Suprapubic skin (tissue), 4 donors: ENCODE measurements around the gene OLA1. TPM values are rescaled to one million over a fixed set of nuclear protein-coding genes. Genes with fewer than 3 reads are reported as not detected.

Source experiments
- DNase-seq, 2 donors: peaks; one replicate each; pipeline ENCODE4 v3.0.0-alpha.2; 2019; ENCODE audit warnings: low spot score in 2 of 2
- H3K27ac ChIP-seq: fragments of 200-600 bp; sonication (generic); one replicate; pipeline ENCODE4 v1.5.1; 2019
- H3K27me3 ChIP-seq: fragments of 200-600 bp; sonication (generic); one replicate; pipeline ENCODE4 v1.5.1; 2019
- H3K36me3 ChIP-seq: fragments of 200-600 bp; sonication (generic); one replicate; pipeline ENCODE4 v1.5.1; 2019
- H3K4me1 ChIP-seq: fragments of 200-600 bp; sonication (generic); one replicate; pipeline ENCODE4 v1.5.1; 2019
- H3K4me3 ChIP-seq: fragments of 200-600 bp; sonication (generic); one replicate; pipeline ENCODE4 v1.5.1; 2019; ENCODE audit warnings: mild to moderate bottlenecking
- H3K9me3 ChIP-seq: fragments of 200-600 bp; sonication (generic); one replicate; pipeline ENCODE4 v1.5.1; 2019
- EP300 ChIP-seq: sonication (generic); formaldehyde crosslinking; IDR thresholded peaks from one replicate; pipeline ENCODE4 v1.6.1; 2017; ENCODE audit warnings: antibody characterized with exemption
- POLR2A ChIP-seq, 2 donors: fragments of 450-650 bp; IDR thresholded peaks; one replicate each; pipeline ENCODE4 v1.6.1; 2017; ENCODE audit warnings: antibody characterized with exemption in 2 of 2, mild to moderate bottlenecking in 2 of 2, moderate library complexity in 2 of 2
- POLR2AphosphoS5 ChIP-seq, 3 donors: sonication (generic); formaldehyde crosslinking; IDR thresholded peaks; one replicate each; pipeline ENCODE4 v1.6.1; 2017; ENCODE audit warnings: antibody characterized with exemption in 3 of 3
- WGBS: methylation state at CpG from one replicate; pipeline ENCODE4 v1.1.5; 2018; 5-methylcytosine and 5-hydroxymethylcytosine counted together
- total RNA-seq, 4 donors: library from RNA; depleted of rRNA; stranded (reverse); fragments of >200 nt; gene quantifications; one replicate each; pipeline ENCODE4 v1.1.0, GENCODE V29; 2016
- TF ChIP-seq, protein P1 (sequence below), 2 donors: fragments of 200-600 bp in 1 of 2; fragments of 450-650 bp in 1 of 2; sonication (generic) in 1 of 2; IDR thresholded peaks; one replicate each; pipeline ENCODE4 v1.5.1; 2016 to 2019; ENCODE audit warnings: antibody characterized with exemption in 2 of 2, mild to moderate bottlenecking in 1 of 2, moderate library complexity in 1 of 2

Gene OLA1
- total RNA-seq, 4 donors from 2014 or later, result 59.2 to 83.6 (median 75.9) TPM

DNA sequence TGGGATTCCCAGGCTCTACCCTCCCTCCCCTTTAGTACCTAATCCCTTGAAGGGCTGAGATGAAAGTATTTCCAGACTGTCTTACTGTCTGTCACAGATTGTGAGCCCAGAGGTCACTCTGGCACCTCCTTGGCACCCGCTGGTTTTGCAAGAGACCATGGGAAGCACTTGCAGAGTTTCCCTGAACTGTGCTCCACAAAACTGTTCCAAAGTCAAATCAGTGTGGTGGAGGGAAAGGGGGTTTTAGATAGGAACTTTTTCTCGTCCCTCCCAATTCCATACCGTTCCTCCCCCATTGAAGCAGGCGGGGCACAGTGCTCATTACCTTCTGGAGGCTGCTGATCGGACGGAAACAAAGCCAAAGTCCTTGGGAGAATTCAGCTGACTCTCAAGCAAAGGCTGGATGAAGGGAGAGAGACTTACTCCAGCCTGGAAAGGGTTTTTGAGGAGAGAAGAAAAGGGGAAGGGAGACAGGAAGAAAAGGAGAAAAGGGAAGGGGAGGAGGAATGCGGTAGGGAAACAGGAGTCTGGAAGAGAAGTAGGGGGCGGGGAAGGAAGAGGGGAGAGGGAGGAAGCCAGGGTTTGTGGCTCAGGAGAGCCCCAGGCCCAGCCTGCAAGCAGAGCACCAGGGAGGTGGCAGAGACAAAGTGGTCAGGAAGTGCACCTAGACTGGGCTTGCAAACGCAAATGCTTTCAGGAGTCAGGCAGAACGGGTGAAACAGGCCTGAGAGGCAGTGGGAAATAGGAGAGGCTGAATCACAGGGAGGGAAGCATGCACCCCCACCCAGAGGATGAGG is 194.8 kb downstream of the OLA1 start:
- WGBS, result 55% methylated on average over 10 of the region's 10 CpGs
- DNase-seq, result no peak

DNA sequence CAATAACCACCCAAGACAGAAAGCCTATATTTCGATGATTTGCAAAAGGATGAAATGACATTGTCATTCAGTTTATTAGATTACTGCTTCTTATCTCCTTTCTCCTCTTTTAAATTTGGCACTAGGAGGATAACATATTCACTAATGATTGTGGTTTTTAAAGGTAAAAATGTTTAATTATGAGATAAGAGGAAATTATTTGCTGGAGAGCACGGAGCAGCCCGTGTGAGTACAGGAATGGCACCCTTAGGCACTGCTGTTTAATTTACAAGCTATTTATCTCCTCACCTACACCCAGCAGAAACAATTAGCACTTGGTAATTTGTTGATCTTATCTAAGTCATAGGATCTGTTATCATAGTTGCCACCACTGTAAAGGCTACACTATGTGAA is 195.8 kb downstream of the OLA1 start:
- H3K36me3 ChIP-seq, result no peaks in the 10 kb centered on the region
- TF ChIP-seq POLR2AphosphoS5 (IDR thresholded peaks at IDR 0.05), result no peak
- TF ChIP-seq EP300, result no peak
- TF ChIP-seq POLR2A (IDR thresholded peaks at IDR 0.05), result no peak
- TF ChIP-seq, protein P1, sequence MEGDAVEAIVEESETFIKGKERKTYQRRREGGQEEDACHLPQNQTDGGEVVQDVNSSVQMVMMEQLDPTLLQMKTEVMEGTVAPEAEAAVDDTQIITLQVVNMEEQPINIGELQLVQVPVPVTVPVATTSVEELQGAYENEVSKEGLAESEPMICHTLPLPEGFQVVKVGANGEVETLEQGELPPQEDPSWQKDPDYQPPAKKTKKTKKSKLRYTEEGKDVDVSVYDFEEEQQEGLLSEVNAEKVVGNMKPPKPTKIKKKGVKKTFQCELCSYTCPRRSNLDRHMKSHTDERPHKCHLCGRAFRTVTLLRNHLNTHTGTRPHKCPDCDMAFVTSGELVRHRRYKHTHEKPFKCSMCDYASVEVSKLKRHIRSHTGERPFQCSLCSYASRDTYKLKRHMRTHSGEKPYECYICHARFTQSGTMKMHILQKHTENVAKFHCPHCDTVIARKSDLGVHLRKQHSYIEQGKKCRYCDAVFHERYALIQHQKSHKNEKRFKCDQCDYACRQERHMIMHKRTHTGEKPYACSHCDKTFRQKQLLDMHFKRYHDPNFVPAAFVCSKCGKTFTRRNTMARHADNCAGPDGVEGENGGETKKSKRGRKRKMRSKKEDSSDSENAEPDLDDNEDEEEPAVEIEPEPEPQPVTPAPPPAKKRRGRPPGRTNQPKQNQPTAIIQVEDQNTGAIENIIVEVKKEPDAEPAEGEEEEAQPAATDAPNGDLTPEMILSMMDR (IDR thresholded peaks at IDR 0.05), result no peak
- peaks cover 15% of the 10 kb centered on the region for H3K4me1 ChIP-seq
- DNase-seq, result no peak
- no peaks in the 10 kb centered on the region for H3K27me3 ChIP-seq
- WGBS, result 53% methylated on average over 3 of the region's 3 CpGs
- no peak overlapping the region for H3K27ac ChIP-seq
- no peaks in the 10 kb centered on the region for H3K9me3 ChIP-seq
- no peak overlapping the region for H3K4me3 ChIP-seq

More for the DNA sequence above, 194.8 kb downstream of the OLA1 start:
- Histone ChIP-seq H3K36me3 (no peaks in the 10 kb centered on the region), H3K9me3 (no peaks in the 10 kb centered on the region), H3K4me1 (peaks cover 22% of the 10 kb centered on the region), H3K27ac (no peak overlapping the region), H3K4me3 (no peak overlapping the region), H3K27me3 (no peaks in the 10 kb centered on the region)
- TF ChIP-seq POLR2AphosphoS5 (IDR thresholded peaks at IDR 0.05) (no peak), POLR2A (IDR thresholded peaks at IDR 0.05) (no peak), EP300 (no peak)
- TF ChIP-seq, protein P1 (IDR thresholded peaks at IDR 0.05), result no peak

DNA sequence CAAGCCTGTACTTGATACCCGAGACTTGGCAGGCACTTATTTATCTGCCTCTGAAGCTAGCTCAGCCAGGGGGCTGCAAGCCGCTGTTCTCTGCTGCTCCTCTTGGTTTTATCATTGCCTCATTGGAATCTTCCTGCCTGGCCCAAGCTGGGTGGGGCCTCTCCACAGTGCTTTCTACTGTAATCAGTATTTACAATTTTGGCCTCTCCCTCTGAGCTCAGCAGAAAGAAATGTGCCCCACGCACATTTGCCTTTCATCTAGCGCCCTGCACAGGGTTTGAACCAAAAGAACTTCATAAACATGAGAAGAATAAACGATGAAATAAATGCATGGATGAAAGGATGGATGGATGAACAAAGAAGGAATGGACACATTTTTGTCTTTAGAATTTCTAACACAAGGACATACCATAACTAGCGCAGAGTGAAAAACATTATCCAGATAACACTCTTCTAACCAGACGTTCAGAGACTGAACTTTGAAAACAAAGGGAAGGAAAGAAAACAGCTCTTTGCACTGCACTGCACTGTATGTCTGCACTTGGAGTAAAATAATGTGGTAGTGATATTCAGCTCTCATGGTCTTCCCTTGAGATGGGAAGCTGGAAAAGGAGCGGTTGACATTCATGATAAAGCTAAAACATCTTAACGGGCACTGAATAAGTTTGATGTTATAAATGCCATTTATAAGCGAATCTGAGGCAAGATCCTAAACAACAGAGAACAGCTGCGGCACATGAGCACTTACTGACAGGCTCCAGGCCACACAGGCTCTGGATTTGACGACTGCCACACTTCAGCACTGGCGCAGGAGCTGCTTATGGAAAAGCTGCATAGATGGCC is 196.4 kb downstream of the OLA1 start:
- Histone ChIP-seq H3K36me3 (no peaks in the 10 kb centered on the region), H3K4me3 (no peak overlapping the region), H3K4me1 (peaks cover 15% of the 10 kb centered on the region), H3K9me3 (no peaks in the 10 kb centered on the region), H3K27me3 (no peaks in the 10 kb centered on the region), H3K27ac (no peak overlapping the region)
- WGBS, result 34% methylated on average over 13 of the region's 13 CpGs
- TF ChIP-seq EP300 (no peak), POLR2AphosphoS5 (IDR thresholded peaks at IDR 0.05) (no peak), POLR2A (IDR thresholded peaks at IDR 0.05) (no peak)
- TF ChIP-seq, protein P1 (IDR thresholded peaks at IDR 0.05), result no peak
- DNase-seq, result no peak

DNA sequence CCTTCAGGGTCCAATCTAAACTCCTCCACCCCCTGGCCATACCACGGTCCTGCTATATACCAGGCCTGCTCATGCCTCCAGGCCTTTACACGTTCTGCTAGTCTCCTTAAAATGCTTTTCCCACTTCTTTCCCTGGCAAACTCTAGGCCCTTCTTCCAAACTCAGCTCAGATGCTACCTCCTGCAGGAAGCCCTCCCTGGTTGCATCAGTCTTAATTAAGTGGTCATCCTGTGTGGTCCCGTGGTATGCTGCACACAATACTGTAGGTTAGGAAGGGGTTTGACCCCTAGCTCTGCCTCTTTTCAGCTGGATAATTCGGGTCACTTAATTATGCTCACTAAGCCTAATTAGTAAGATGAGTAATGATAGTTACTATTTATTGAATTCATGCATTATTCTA is 197.3 kb downstream of the OLA1 start:
- 90% methylated on average over 4 of the region's 4 CpGs for WGBS
- Histone ChIP-seq H3K4me1 (peaks cover 15% of the 10 kb centered on the region), H3K27me3 (no peaks in the 10 kb centered on the region), H3K36me3 (no peaks in the 10 kb centered on the region), H3K9me3 (no peaks in the 10 kb centered on the region), H3K27ac (no peak overlapping the region), H3K4me3 (no peak overlapping the region)
- no peak for DNase-seq
- TF ChIP-seq EP300 (no peak), POLR2AphosphoS5 (IDR thresholded peaks at IDR 0.05) (no peak), POLR2A (IDR thresholded peaks at IDR 0.05) (no peak)
- TF ChIP-seq, protein P1 (IDR thresholded peaks at IDR 0.05), result no peak

DNA sequence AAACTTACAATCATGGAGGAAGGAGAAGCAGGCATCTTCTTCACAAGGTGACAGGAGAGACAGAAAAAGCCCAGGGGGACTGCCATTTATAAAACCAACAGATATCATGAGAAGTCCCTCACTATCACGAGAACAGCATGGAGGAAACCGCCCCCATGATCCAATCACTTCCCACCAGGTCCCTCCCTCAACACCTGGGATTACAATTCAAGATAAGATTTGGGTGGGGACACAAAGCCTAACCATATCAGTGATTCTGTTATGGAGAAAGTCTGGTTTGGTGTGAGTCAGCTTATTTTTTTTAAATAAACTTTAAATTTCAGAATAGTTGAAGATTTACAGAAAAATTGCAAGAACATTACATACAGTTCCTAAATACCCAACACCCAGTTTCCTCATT is 198.4 kb downstream of the OLA1 start:
- no peak overlapping the region for H3K4me3 ChIP-seq
- H3K36me3 ChIP-seq, result no peaks in the 10 kb centered on the region
- H3K4me1 ChIP-seq, result peaks cover 15% of the 10 kb centered on the region
- H3K9me3 ChIP-seq, result no peaks in the 10 kb centered on the region
- TF ChIP-seq, protein P1 (IDR thresholded peaks at IDR 0.05), result no peak
- TF ChIP-seq EP300, result no peak
- no peak for TF ChIP-seq POLR2AphosphoS5 (IDR thresholded peaks at IDR 0.05)
- no peak for TF ChIP-seq POLR2A (IDR thresholded peaks at IDR 0.05)
- WGBS, result 94% methylated on average over 2 of the region's 2 CpGs
- DNase-seq, result no peak
- no peak overlapping the region for H3K27ac ChIP-seq
- no peaks in the 10 kb centered on the region for H3K27me3 ChIP-seq
